ENCODE data around the gene MYH9.
A peak's percentile ranks its signal among the peaks of the same experiment; 100 is the strongest.

The MYH9 gene

GRCh38 chr22:36423461-36424404, 36.0 kb upstream of the MYH9 start:
- TF ChIP-seq CTCF (IDR thresholded peaks at IDR 0.05; ENCODE audit: poor library complexity, severe bottlenecking) = no peak
- no peak for ATAC-seq (ENCODE audit: low read depth)
- H3K27me3 ChIP-seq (ENCODE audit: insufficient read depth, poor library complexity, severe bottlenecking) = no peaks in the 10 kb centered on the region
- no peaks in the 10 kb centered on the region for H3K36me3 ChIP-seq (ENCODE audit: low read depth)
- H3K4me3 ChIP-seq (ENCODE audit: severe bottlenecking) = no peak overlapping the region
- H3K9me3 ChIP-seq (ENCODE audit: severe bottlenecking) = no peaks in the 10 kb centered on the region
- no peak overlapping the region for H3K27ac ChIP-seq (ENCODE audit: poor library complexity, severe bottlenecking)
- DNase-seq (ENCODE audit: low spot score) = no peak
- H3K4me1 ChIP-seq (ENCODE audit: insufficient read depth, poor library complexity, severe bottlenecking) = no peaks in the 10 kb centered on the region

GRCh38 chr22:36422287-36423014, 34.7 kb upstream of the MYH9 start:
- H3K27ac ChIP-seq (ENCODE audit: poor library complexity, severe bottlenecking) = no peak overlapping the region
- H3K4me3 ChIP-seq (ENCODE audit: severe bottlenecking) = no peak overlapping the region
- TF ChIP-seq CTCF (IDR thresholded peaks at IDR 0.05; ENCODE audit: poor library complexity, severe bottlenecking) = no peak
- H3K36me3 ChIP-seq (ENCODE audit: low read depth) = no peaks in the 10 kb centered on the region
- H3K4me1 ChIP-seq (ENCODE audit: insufficient read depth, poor library complexity, severe bottlenecking) = peaks cover 2% of the 10 kb centered on the region
- ATAC-seq (ENCODE audit: low read depth) (no peak), DNase-seq (ENCODE audit: low spot score) (no peak)
- no peaks in the 10 kb centered on the region for H3K27me3 ChIP-seq (ENCODE audit: insufficient read depth, poor library complexity, severe bottlenecking)
- H3K9me3 ChIP-seq (ENCODE audit: severe bottlenecking) = no peaks in the 10 kb centered on the region

GRCh38 chr22:36419912-36420882, 32.4 kb upstream of the MYH9 start:
- peaks cover 9% of the 10 kb centered on the region for H3K4me1 ChIP-seq (ENCODE audit: insufficient read depth, poor library complexity, severe bottlenecking)
- H3K27me3 ChIP-seq (ENCODE audit: insufficient read depth, poor library complexity, severe bottlenecking) = no peaks in the 10 kb centered on the region
- no peaks in the 10 kb centered on the region for H3K36me3 ChIP-seq (ENCODE audit: low read depth)
- ATAC-seq (ENCODE audit: low read depth) = no peak
- no peak overlapping the region for H3K4me3 ChIP-seq (ENCODE audit: severe bottlenecking)
- no peak overlapping the region for H3K27ac ChIP-seq (ENCODE audit: poor library complexity, severe bottlenecking)
- TF ChIP-seq CTCF (IDR thresholded peaks at IDR 0.05; ENCODE audit: poor library complexity, severe bottlenecking) = no peak
- H3K9me3 ChIP-seq (ENCODE audit: severe bottlenecking) = no peaks in the 10 kb centered on the region
- DNase-seq (ENCODE audit: low spot score) = no peak

- DNase-seq (ENCODE audit: low spot score) = no peak
- Histone ChIP-seq H3K27ac (ENCODE audit: poor library complexity, severe bottlenecking) (peak overlapping the region; percentile 9), H3K27me3 (ENCODE audit: insufficient read depth, poor library complexity, severe bottlenecking) (no peaks in the 10 kb centered on the region), H3K4me1 (ENCODE audit: insufficient read depth, poor library complexity, severe bottlenecking) (peaks cover 9% of the 10 kb centered on the region), H3K9me3 (ENCODE audit: severe bottlenecking) (no peaks in the 10 kb centered on the region), H3K36me3 (ENCODE audit: low read depth) (no peaks in the 10 kb centered on the region), H3K4me3 (ENCODE audit: severe bottlenecking) (no peak overlapping the region)
- ATAC-seq (ENCODE audit: low read depth) = no peak
- TF ChIP-seq CTCF (IDR thresholded peaks at IDR 0.05; ENCODE audit: poor library complexity, severe bottlenecking) = no peak
These were observed 31.6 kb upstream of the MYH9 start for GRCh38 chr22:36419177-36419911.
